Osteocyte (in vitro differentiated cells): Measurements from ENCODE around the gene CAMKK1. TPM values are rescaled to one million over a fixed set of nuclear protein-coding genes. Genes with fewer than 3 reads are reported as not detected.
A peak's percentile ranks its signal among the peaks of the same experiment; 100 is the strongest.

ENCODE experiments used
- DNase-seq: peaks from one replicate; pipeline ENCODE4 v3.0.0; 2021; ENCODE audit warnings: mixed read lengths; ENCODE audit not compliant: unreplicated experiment; ENCODE audit errors: extremely low spot score
- H3K27ac Mint-ChIP-seq: one replicate; pipeline ENCODE4 v1.8.0; 2021; ENCODE audit warnings: mild to moderate bottlenecking, mixed read lengths; ENCODE audit not compliant: unreplicated experiment
- H3K27me3 Mint-ChIP-seq: one replicate; pipeline ENCODE4 v1.8.0; 2021; ENCODE audit warnings: mixed read lengths; ENCODE audit not compliant: unreplicated experiment
- H3K36me3 Mint-ChIP-seq: one replicate; pipeline ENCODE4 v1.8.0; 2021; ENCODE audit warnings: mixed read lengths; ENCODE audit not compliant: unreplicated experiment
- H3K4me1 Mint-ChIP-seq: one replicate; pipeline ENCODE4 v1.8.0; 2021; ENCODE audit warnings: mixed read lengths; ENCODE audit not compliant: unreplicated experiment
- H3K4me3 Mint-ChIP-seq: one replicate; pipeline ENCODE4 v1.8.0; 2021; ENCODE audit warnings: mild to moderate bottlenecking, moderate library complexity, mixed read lengths; ENCODE audit not compliant: unreplicated experiment
- H3K9me3 Mint-ChIP-seq: one replicate; pipeline ENCODE4 v1.8.0; 2021; ENCODE audit warnings: mixed read lengths; ENCODE audit not compliant: unreplicated experiment
- CTCF ChIP-seq: fragments of 200-600 bp; sonication (generic); IDR thresholded peaks from 2 replicates; pipeline ENCODE4 v1.5.0; 2021; ENCODE audit warnings: antibody characterized with exemption, mild to moderate bottlenecking, moderate library complexity
- total RNA-seq: library from RNA; stranded (reverse); gene quantifications from 2 replicates; pipeline ENCODE4 v1.2.1, GENCODE V29; 2021

CAMKK1 gene
- total RNA-seq, 1 donor from 2014 or later = 1.3 TPM

GRCh38 chr17:3879186-3879585 is 13.7 kb downstream of the CAMKK1 start:
- no peaks in the 10 kb centered on the region for H3K27me3 Mint-ChIP-seq
- H3K27ac Mint-ChIP-seq = peak overlapping the region; percentile 74
- H3K4me3 Mint-ChIP-seq = no peak overlapping the region

GRCh38 chr17:3877220-3877619 is 15.6 kb downstream of the CAMKK1 start:
- Mint-ChIP-seq H3K4me1 (peaks cover 10% of the 10 kb centered on the region), H3K27ac (no peak overlapping the region), H3K4me3 (no peak overlapping the region), H3K36me3 (no peaks in the 10 kb centered on the region), H3K9me3 (no peaks in the 10 kb centered on the region), H3K27me3 (no peaks in the 10 kb centered on the region)
- DNase-seq = no peak
- TF ChIP-seq CTCF = no peak

More at GRCh38 chr17:3879186-3879585, 13.7 kb downstream of the CAMKK1 start:
- Mint-ChIP-seq H3K9me3 (no peaks in the 10 kb centered on the region), H3K36me3 (no peaks in the 10 kb centered on the region), H3K4me1 (peaks cover 10% of the 10 kb centered on the region)
- peak; percentile 24 for TF ChIP-seq CTCF
- DNase-seq = no peak

- H3K36me3 Mint-ChIP-seq = no peaks in the 10 kb centered on the region
- H3K9me3 Mint-ChIP-seq = no peaks in the 10 kb centered on the region
- H3K4me1 Mint-ChIP-seq = peaks cover 15% of the 10 kb centered on the region
- no peak overlapping the region for H3K4me3 Mint-ChIP-seq
- no peak overlapping the region for H3K27ac Mint-ChIP-seq
- DNase-seq = no peak
- H3K27me3 Mint-ChIP-seq = no peaks in the 10 kb centered on the region
- TF ChIP-seq CTCF = no peak
Measured at GRCh38 chr17:3875317-3875716, 17.5 kb downstream of the CAMKK1 start.

- Mint-ChIP-seq H3K4me3 (no peak overlapping the region), H3K27me3 (no peaks in the 10 kb centered on the region), H3K9me3 (no peaks in the 10 kb centered on the region), H3K36me3 (no peaks in the 10 kb centered on the region), H3K4me1 (peaks cover 6% of the 10 kb centered on the region), H3K27ac (no peak overlapping the region)
- no peak for DNase-seq
- TF ChIP-seq CTCF = no peak
Measured at GRCh38 chr17:3873862-3874261, 19.0 kb downstream of the CAMKK1 start.

GRCh38 chr17:3870871-3871306 is 22.0 kb downstream of the CAMKK1 start:
- DNase-seq = no peak
- Mint-ChIP-seq H3K9me3 (no peaks in the 10 kb centered on the region), H3K27me3 (no peaks in the 10 kb centered on the region), H3K36me3 (no peaks in the 10 kb centered on the region), H3K27ac (no peak overlapping the region), H3K4me3 (no peak overlapping the region), H3K4me1 (peaks cover 11% of the 10 kb centered on the region)
- no peak for TF ChIP-seq CTCF
